MM.1S (cell line): ENCODE data around the gene ZNF566.

Source experiments
- DNase-seq: peaks from one replicate; pipeline ENCODE4 v3.0.0-alpha.2; 2015
- H2AFZ ChIP-seq: fragments of 300-600 bp; sonication (generic); 2 replicates; pipeline ENCODE4 v1.6.0; 2016; ENCODE audit warnings: antibody characterized with exemption, low read length
- H3F3A ChIP-seq: fragments of 300-600 bp; sonication (generic); 2 replicates; pipeline ENCODE4 v1.6.1; 2016; ENCODE audit warnings: mild to moderate bottlenecking, antibody characterized with exemption, low read length, moderate library complexity, mixed read lengths; ENCODE audit not compliant: insufficient read depth
- H3K27ac ChIP-seq: fragments of 300-600 bp; sonication (generic); 2 replicates; pipeline ENCODE4 v1.5.1; 2016; ENCODE audit warnings: mild to moderate bottlenecking, low read length
- H3K27me3 ChIP-seq: fragments of 300-600 bp; sonication (generic); replicated peaks from 2 replicates; pipeline ENCODE4 v1.6.0; 2016; ENCODE audit warnings: low read length; ENCODE audit not compliant: insufficient read depth
- H3K36me3 ChIP-seq: fragments of 300-600 bp; sonication (generic); replicated peaks from 2 replicates; pipeline ENCODE4 v1.6.1; 2016; ENCODE audit warnings: mild to moderate bottlenecking, low read length, mixed read lengths; ENCODE audit not compliant: insufficient read depth
- H3K4me1 ChIP-seq: fragments of 300-600 bp; sonication (generic); 2 replicates; pipeline ENCODE4 v1.6.1; 2016; ENCODE audit warnings: low read length, mixed read lengths
- H3K4me2 ChIP-seq: fragments of 300-600 bp; sonication (generic); 2 replicates; pipeline ENCODE4 v1.6.0; 2016; ENCODE audit warnings: low read depth, low read length
- H3K4me3 ChIP-seq: fragments of 300-600 bp; sonication (generic); 2 replicates; pipeline ENCODE4 v1.5.1; 2016; ENCODE audit warnings: low read length, mixed read lengths
- H3K79me2 ChIP-seq: fragments of 300-600 bp; sonication (generic); 2 replicates; pipeline ENCODE4 v1.6.1; 2016; ENCODE audit warnings: mixed run types, low read length, mixed read lengths
- H3K9ac ChIP-seq: fragments of 300-600 bp; sonication (generic); 2 replicates; pipeline ENCODE4 v1.6.1; 2016; ENCODE audit warnings: low read length, mixed read lengths
- H3K9me2 ChIP-seq: fragments of 300-600 bp; sonication (generic); replicated peaks from 2 replicates; pipeline ENCODE4 v1.6.1; 2016; ENCODE audit warnings: mild to moderate bottlenecking, low read length, mixed read lengths; ENCODE audit not compliant: insufficient read depth
- H3K9me3 ChIP-seq: fragments of 300-600 bp; sonication (generic); replicated peaks from 2 replicates; pipeline ENCODE4 v1.6.1; 2016; ENCODE audit warnings: mild to moderate bottlenecking, low read length, mixed read lengths; ENCODE audit not compliant: insufficient read depth
- H4K20me1 ChIP-seq: fragments of 300-600 bp; sonication (generic); 2 replicates; pipeline ENCODE4 v1.6.1; 2016; ENCODE audit warnings: mild to moderate bottlenecking, low read length, moderate library complexity, mixed read lengths; ENCODE audit not compliant: insufficient read depth
- CTCF ChIP-seq: fragments of 300-600 bp; sonication (generic); IDR thresholded peaks from 2 replicates; pipeline ENCODE4 v1.5.1; 2016; ENCODE audit warnings: antibody characterized with exemption, low read length, mixed read lengths
- EZH2 ChIP-seq: fragments of 300-600 bp; sonication (generic); optimal IDR thresholded peaks from 2 replicates; pipeline ENCODE3; 2017; ENCODE audit warnings: low read depth, mild to moderate bottlenecking, antibody characterized with exemption, low read length, mixed read lengths
- EZH2phosphoT487 ChIP-seq: fragments of 300-600 bp; sonication (generic); IDR thresholded peaks from 2 replicates; pipeline ENCODE4 v1.6.1; 2018; ENCODE audit warnings: antibody characterized with exemption, low read length

ZNF566 gene

GRCh38 chr19:36423925-36424324, 65.4 kb downstream of the ZNF566 start:
- H3K27ac ChIP-seq, result no peak overlapping the region
- no peaks in the 10 kb centered on the region; the same call in 1 of the 2 replicates for H3K9me3 ChIP-seq
- H2AFZ ChIP-seq, result no peak overlapping the region
- no peak for TF ChIP-seq EZH2phosphoT487
- no peaks in the 10 kb centered on the region for H4K20me1 ChIP-seq
- no peak overlapping the region for H3K4me2 ChIP-seq
- H3K9ac ChIP-seq, result no peak overlapping the region
- H3K27me3 ChIP-seq, result no peaks in the 10 kb centered on the region
- DNase-seq, result no peak
- no peaks in the 10 kb centered on the region for H3K4me1 ChIP-seq
- H3K4me3 ChIP-seq, result no peak overlapping the region
- H3K36me3 ChIP-seq, result no peaks in the 10 kb centered on the region
- no peaks in the 10 kb centered on the region for H3F3A ChIP-seq
- H3K79me2 ChIP-seq, result no peaks in the 10 kb centered on the region
- H3K9me2 ChIP-seq, result no peaks in the 10 kb centered on the region

- H3K27me3 ChIP-seq, result no peaks in the 10 kb centered on the region
- H4K20me1 ChIP-seq, result no peaks in the 10 kb centered on the region
- H3K4me1 ChIP-seq, result no peaks in the 10 kb centered on the region
- H3K9ac ChIP-seq, result no peak overlapping the region
- no peak overlapping the region for H3K4me3 ChIP-seq
- no peak overlapping the region for H3K27ac ChIP-seq
- H3K36me3 ChIP-seq, result no peaks in the 10 kb centered on the region
- DNase-seq, result no peak
- H3F3A ChIP-seq, result no peaks in the 10 kb centered on the region
- no peaks in the 10 kb centered on the region; the same call in 1 of the 2 replicates for H3K9me3 ChIP-seq
- no peaks in the 10 kb centered on the region for H3K9me2 ChIP-seq
- no peak overlapping the region for H3K4me2 ChIP-seq
- TF ChIP-seq EZH2, result no peak
- no peak for TF ChIP-seq EZH2phosphoT487
- no peak for TF ChIP-seq CTCF
- no peak overlapping the region for H2AFZ ChIP-seq
- H3K79me2 ChIP-seq, result no peaks in the 10 kb centered on the region
These were observed 67.4 kb downstream of the ZNF566 start for GRCh38 chr19:36421749-36422481.

GRCh38 chr19:36420961-36421748, 68.2 kb downstream of the ZNF566 start:
- no peaks in the 10 kb centered on the region for H3K9me2 ChIP-seq
- H2AFZ ChIP-seq, result no peak overlapping the region
- no peaks in the 10 kb centered on the region for H4K20me1 ChIP-seq
- H3K4me3 ChIP-seq, result no peak overlapping the region
- DNase-seq, result no peak
- H3K4me1 ChIP-seq, result no peaks in the 10 kb centered on the region
- no peak overlapping the region for H3K4me2 ChIP-seq
- H3K27ac ChIP-seq, result no peak overlapping the region
- no peak overlapping the region for H3K9ac ChIP-seq
- no peak for TF ChIP-seq EZH2
- no peak for TF ChIP-seq CTCF
- TF ChIP-seq EZH2phosphoT487, result no peak
- no peaks in the 10 kb centered on the region for H3K79me2 ChIP-seq
- no peaks in the 10 kb centered on the region; the same call in 1 of the 2 replicates for H3K9me3 ChIP-seq
- H3K27me3 ChIP-seq, result no peaks in the 10 kb centered on the region
- H3K36me3 ChIP-seq, result no peaks in the 10 kb centered on the region
- no peaks in the 10 kb centered on the region for H3F3A ChIP-seq
